Activated T-cell treated with anti-CD3 and anti-CD28 coated beads, Interleukin-2, amount 50 U/mL, for 24 hours (primary cell): ENCODE results near the gene FER.

ENCODE experiments used
- DNase-seq: peaks from one replicate; pipeline ENCODE4 v3.0.0-alpha.2; 2020
- H3K27ac Mint-ChIP-seq: 2 replicates; pipeline ENCODE4 v1.8.0; 2020; ENCODE audit warnings: mild to moderate bottlenecking, mixed read lengths
- H3K27me3 Mint-ChIP-seq: 2 replicates; pipeline ENCODE4 v1.8.0; 2020; ENCODE audit warnings: mixed read lengths
- H3K36me3 Mint-ChIP-seq: 2 replicates; pipeline ENCODE4 v1.8.0; 2020; ENCODE audit warnings: low read depth, mixed read lengths
- H3K4me1 Mint-ChIP-seq: 2 replicates; pipeline ENCODE4 v1.8.0; 2020; ENCODE audit warnings: low read depth, mixed read lengths
- H3K4me3 Mint-ChIP-seq: 2 replicates; pipeline ENCODE4 v1.8.0; 2020; ENCODE audit warnings: mild to moderate bottlenecking, moderate library complexity, mixed read lengths
- H3K9me3 Mint-ChIP-seq: 2 replicates; pipeline ENCODE4 v1.8.0; 2020; ENCODE audit warnings: mixed read lengths

Gene FER

GRCh38 chr5:109121225-109121624 is 373.5 kb downstream of the FER start:
- no peaks in the 10 kb centered on the region for H3K4me1 Mint-ChIP-seq
- H3K9me3 Mint-ChIP-seq: peaks cover 20% of the 10 kb centered on the region
- no peak overlapping the region for H3K4me3 Mint-ChIP-seq
- H3K27me3 Mint-ChIP-seq: no peaks in the 10 kb centered on the region
- no peak for DNase-seq
- no peaks in the 10 kb centered on the region for H3K36me3 Mint-ChIP-seq
- no peak overlapping the region for H3K27ac Mint-ChIP-seq

GRCh38 chr5:109125755-109126429 is 378.2 kb downstream of the FER start:
- Mint-ChIP-seq H3K4me3 (no peak overlapping the region), H3K27me3 (no peaks in the 10 kb centered on the region), H3K36me3 (no peaks in the 10 kb centered on the region), H3K9me3 (peaks cover 11% of the 10 kb centered on the region), H3K27ac (no peak overlapping the region), H3K4me1 (no peaks in the 10 kb centered on the region)
- DNase-seq: no peak

- no peak overlapping the region for H3K27ac Mint-ChIP-seq
- DNase-seq: no peak
- H3K4me3 Mint-ChIP-seq: no peak overlapping the region
- peaks cover 5% of the 10 kb centered on the region for H3K9me3 Mint-ChIP-seq
- H3K36me3 Mint-ChIP-seq: no peaks in the 10 kb centered on the region
- no peaks in the 10 kb centered on the region for H3K27me3 Mint-ChIP-seq
- H3K4me1 Mint-ChIP-seq: no peaks in the 10 kb centered on the region
These were observed 378.8 kb downstream of the FER start for GRCh38 chr5:109126481-109126880.

GRCh38 chr5:109136906-109137305 is 389.2 kb downstream of the FER start:
- Mint-ChIP-seq H3K27ac (no peak overlapping the region), H3K9me3 (no peaks in the 10 kb centered on the region), H3K27me3 (no peaks in the 10 kb centered on the region), H3K4me1 (no peaks in the 10 kb centered on the region), H3K36me3 (no peaks in the 10 kb centered on the region), H3K4me3 (no peak overlapping the region)
- no peak for DNase-seq

GRCh38 chr5:109141222-109142200 is 393.8 kb downstream of the FER start:
- H3K9me3 Mint-ChIP-seq: no peaks in the 10 kb centered on the region
- no peak overlapping the region for H3K4me3 Mint-ChIP-seq
- no peaks in the 10 kb centered on the region for H3K27me3 Mint-ChIP-seq
- H3K4me1 Mint-ChIP-seq: no peaks in the 10 kb centered on the region
- H3K36me3 Mint-ChIP-seq: no peaks in the 10 kb centered on the region
- DNase-seq: no peak
- no peak overlapping the region for H3K27ac Mint-ChIP-seq

GRCh38 chr5:109143031-109143430 is 395.3 kb downstream of the FER start:
- no peaks in the 10 kb centered on the region for H3K9me3 Mint-ChIP-seq

GRCh38 chr5:109145139-109145538 is 397.4 kb downstream of the FER start:
- Mint-ChIP-seq H3K9me3 (no peaks in the 10 kb centered on the region), H3K27ac (no peak overlapping the region), H3K4me1 (no peaks in the 10 kb centered on the region), H3K36me3 (no peaks in the 10 kb centered on the region), H3K4me3 (no peak overlapping the region), H3K27me3 (no peaks in the 10 kb centered on the region)
- DNase-seq: no peak

More at GRCh38 chr5:109143031-109143430, 395.3 kb downstream of the FER start:
- no peak for DNase-seq
- no peaks in the 10 kb centered on the region for H3K4me1 Mint-ChIP-seq
- no peak overlapping the region for H3K27ac Mint-ChIP-seq
- H3K27me3 Mint-ChIP-seq: no peaks in the 10 kb centered on the region
- no peak overlapping the region for H3K4me3 Mint-ChIP-seq
- no peaks in the 10 kb centered on the region for H3K36me3 Mint-ChIP-seq

GRCh38 chr5:109146591-109146990 is 398.9 kb downstream of the FER start:
- DNase-seq: no peak

GRCh38 chr5:109152565-109152964 is 404.9 kb downstream of the FER start:
- no peak for DNase-seq
- no peak overlapping the region for H3K27ac Mint-ChIP-seq
- H3K9me3 Mint-ChIP-seq: no peaks in the 10 kb centered on the region
- H3K27me3 Mint-ChIP-seq: no peaks in the 10 kb centered on the region
- H3K36me3 Mint-ChIP-seq: no peaks in the 10 kb centered on the region
- H3K4me1 Mint-ChIP-seq: no peaks in the 10 kb centered on the region
- no peak overlapping the region for H3K4me3 Mint-ChIP-seq

More at GRCh38 chr5:109146591-109146990, 398.9 kb downstream of the FER start:
- Mint-ChIP-seq H3K9me3 (no peaks in the 10 kb centered on the region), H3K27me3 (no peaks in the 10 kb centered on the region), H3K4me1 (no peaks in the 10 kb centered on the region), H3K4me3 (no peak overlapping the region), H3K27ac (no peak overlapping the region), H3K36me3 (no peaks in the 10 kb centered on the region)

- H3K4me1 Mint-ChIP-seq: no peaks in the 10 kb centered on the region
These were observed 407.9 kb downstream of the FER start for GRCh38 chr5:109155625-109156024.

GRCh38 chr5:109156885-109157284 is 409.2 kb downstream of the FER start:
- Mint-ChIP-seq H3K27ac (no peak overlapping the region), H3K4me3 (no peak overlapping the region), H3K9me3 (no peaks in the 10 kb centered on the region), H3K36me3 (no peaks in the 10 kb centered on the region), H3K4me1 (peaks cover 5% of the 10 kb centered on the region), H3K27me3 (no peaks in the 10 kb centered on the region)
- no peak for DNase-seq

More at GRCh38 chr5:109155625-109156024, 407.9 kb downstream of the FER start:
- Mint-ChIP-seq H3K27ac (no peak overlapping the region), H3K4me3 (no peak overlapping the region), H3K9me3 (no peaks in the 10 kb centered on the region), H3K36me3 (no peaks in the 10 kb centered on the region), H3K27me3 (no peaks in the 10 kb centered on the region)
- DNase-seq: no peak

GRCh38 chr5:109160468-109160867 is 412.8 kb downstream of the FER start:
- DNase-seq: no peak
- peaks cover 2% of the 10 kb centered on the region for H3K36me3 Mint-ChIP-seq
- no peak overlapping the region for H3K27ac Mint-ChIP-seq
- H3K4me3 Mint-ChIP-seq: no peak overlapping the region
- H3K4me1 Mint-ChIP-seq: peaks cover 9% of the 10 kb centered on the region
- H3K27me3 Mint-ChIP-seq: no peaks in the 10 kb centered on the region
- no peaks in the 10 kb centered on the region for H3K9me3 Mint-ChIP-seq

- peak overlapping the region; percentile 2 for H3K27ac Mint-ChIP-seq
- no peak for DNase-seq
- no peaks in the 10 kb centered on the region for H3K9me3 Mint-ChIP-seq
- peaks cover 9% of the 10 kb centered on the region for H3K4me1 Mint-ChIP-seq
- no peaks in the 10 kb centered on the region for H3K27me3 Mint-ChIP-seq
- peaks cover 2% of the 10 kb centered on the region for H3K36me3 Mint-ChIP-seq
- no peak overlapping the region for H3K4me3 Mint-ChIP-seq
These were observed 414.4 kb downstream of the FER start for GRCh38 chr5:109161914-109162683.

- H3K4me3 Mint-ChIP-seq: no peak overlapping the region
- no peak for DNase-seq
- no peaks in the 10 kb centered on the region for H3K9me3 Mint-ChIP-seq
- peaks cover 2% of the 10 kb centered on the region for H3K36me3 Mint-ChIP-seq
- peaks cover 9% of the 10 kb centered on the region for H3K4me1 Mint-ChIP-seq
- no peaks in the 10 kb centered on the region for H3K27me3 Mint-ChIP-seq
- no peak overlapping the region for H3K27ac Mint-ChIP-seq
These were observed 415.6 kb downstream of the FER start for GRCh38 chr5:109163336-109163735.
